Neutrophil (primary cell): ENCODE results near the gene AOPEP.

Experiments
- H3K27ac ChIP-seq: fragments of 200-600 bp; sonication (generic); 2 replicates; pipeline ENCODE4 v1.5.1; 2016; ENCODE audit warnings: mild to moderate bottlenecking, moderate library complexity
- H3K27me3 ChIP-seq: fragments of 200-600 bp; sonication (generic); 2 replicates; pipeline ENCODE4 v1.6.0; 2016; ENCODE audit warnings: mild to moderate bottlenecking
- H3K36me3 ChIP-seq: fragments of 200-600 bp; sonication (generic); 2 replicates; pipeline ENCODE4 v1.5.1; 2017
- H3K4me1 ChIP-seq, 2 experiments: fragments of 200-600 bp in 1 of 2; sonication (generic) in 1 of 2; 1 replicate in 1 of 2; 2 replicates in 1 of 2; pipeline versions ENCODE4 v1.5.1 to v1.6.1; 2013 to 2016; ENCODE audit warnings: low read depth in 1 of 2, low read length in 1 of 2, mild to moderate bottlenecking in 1 of 2, moderate library complexity in 1 of 2; ENCODE audit not compliant: control insufficient read depth in 1 of 2, insufficient read depth in 1 of 2
- H3K4me3 ChIP-seq, 2 experiments: fragments of 200-600 bp in 1 of 2; sonication (generic) in 1 of 2; 1 replicate in 1 of 2; 2 replicates in 1 of 2; pipeline ENCODE4 v1.5.1; 2013 to 2016; ENCODE audit warnings: low read depth in 1 of 2, low read length in 1 of 2, mild to moderate bottlenecking in 1 of 2, moderate library complexity in 1 of 2
- H3K9me3 ChIP-seq: fragments of 200-600 bp; sonication (generic); 2 replicates; pipeline ENCODE4 v1.5.1; 2016
- TF ChIP-seq, protein P1 (sequence below): fragments of 200-600 bp; sonication (generic); IDR thresholded peaks from 2 replicates; pipeline ENCODE4 v1.5.1; 2016; ENCODE audit warnings: antibody characterized with exemption

Gene AOPEP

DNA sequence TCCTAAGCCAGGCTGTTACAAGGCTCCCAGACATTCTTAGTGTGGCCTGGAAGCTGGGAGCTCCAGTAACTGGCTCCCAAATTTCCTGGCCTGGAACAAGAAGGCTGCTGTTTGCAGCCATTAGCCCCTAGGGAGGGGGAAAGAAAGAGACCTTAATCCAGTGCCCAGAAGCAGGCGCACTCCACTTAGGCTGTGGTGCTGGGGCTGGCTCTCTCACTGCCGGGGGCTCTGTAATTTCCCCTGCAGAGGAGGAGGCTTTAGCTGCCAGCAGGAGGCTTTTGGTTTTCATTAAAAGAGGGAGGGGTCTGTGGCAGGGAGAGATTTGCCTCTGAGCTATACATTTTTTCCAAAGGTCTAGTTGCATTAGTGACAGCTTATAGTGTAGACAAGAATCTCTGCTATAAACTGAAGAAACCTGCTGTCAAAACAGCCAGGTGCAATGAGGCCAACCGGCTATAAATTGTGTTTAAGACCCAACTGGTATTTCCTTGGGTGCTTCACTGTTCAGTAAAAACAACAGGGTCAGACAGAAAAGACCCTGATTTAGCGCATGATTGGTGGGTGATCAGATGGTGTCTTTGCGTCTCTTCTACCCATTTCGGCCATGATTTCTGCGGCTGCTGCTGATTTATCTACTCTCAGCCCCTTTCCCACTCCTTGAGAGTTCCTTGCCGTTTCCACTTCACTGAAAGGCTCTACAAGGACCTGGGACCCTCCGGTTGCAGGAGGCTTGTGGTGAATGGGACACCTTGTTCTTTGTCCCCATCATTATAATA, 254.6 kb downstream of the AOPEP start:
- Histone ChIP-seq H3K4me3 (no peak overlapping the region), H3K9me3 (no peaks in the 10 kb centered on the region), H3K27me3 (no peaks in the 10 kb centered on the region), H3K27ac (no peak overlapping the region), H3K4me1 (no peaks in the 10 kb centered on the region), H3K36me3 (no peaks in the 10 kb centered on the region)
- TF ChIP-seq, protein P1, sequence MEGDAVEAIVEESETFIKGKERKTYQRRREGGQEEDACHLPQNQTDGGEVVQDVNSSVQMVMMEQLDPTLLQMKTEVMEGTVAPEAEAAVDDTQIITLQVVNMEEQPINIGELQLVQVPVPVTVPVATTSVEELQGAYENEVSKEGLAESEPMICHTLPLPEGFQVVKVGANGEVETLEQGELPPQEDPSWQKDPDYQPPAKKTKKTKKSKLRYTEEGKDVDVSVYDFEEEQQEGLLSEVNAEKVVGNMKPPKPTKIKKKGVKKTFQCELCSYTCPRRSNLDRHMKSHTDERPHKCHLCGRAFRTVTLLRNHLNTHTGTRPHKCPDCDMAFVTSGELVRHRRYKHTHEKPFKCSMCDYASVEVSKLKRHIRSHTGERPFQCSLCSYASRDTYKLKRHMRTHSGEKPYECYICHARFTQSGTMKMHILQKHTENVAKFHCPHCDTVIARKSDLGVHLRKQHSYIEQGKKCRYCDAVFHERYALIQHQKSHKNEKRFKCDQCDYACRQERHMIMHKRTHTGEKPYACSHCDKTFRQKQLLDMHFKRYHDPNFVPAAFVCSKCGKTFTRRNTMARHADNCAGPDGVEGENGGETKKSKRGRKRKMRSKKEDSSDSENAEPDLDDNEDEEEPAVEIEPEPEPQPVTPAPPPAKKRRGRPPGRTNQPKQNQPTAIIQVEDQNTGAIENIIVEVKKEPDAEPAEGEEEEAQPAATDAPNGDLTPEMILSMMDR: no peak

DNA sequence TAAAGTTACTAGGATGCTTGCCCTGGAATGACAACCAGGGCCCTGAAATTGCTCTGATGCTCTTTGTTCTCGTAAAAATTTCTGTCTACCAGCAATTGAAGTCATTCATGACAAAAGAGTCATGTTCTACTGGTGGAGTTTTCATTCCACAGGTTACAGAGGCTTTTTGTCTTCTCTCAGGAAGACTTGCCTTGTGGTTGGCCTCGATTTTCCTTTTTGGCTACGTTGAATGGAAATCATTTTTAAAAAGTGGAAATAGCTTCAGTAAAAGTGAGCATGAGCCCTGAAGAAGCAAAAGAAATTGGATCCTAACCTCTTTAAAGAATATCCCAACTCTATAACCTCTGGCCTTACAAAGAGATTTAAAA, 255.2 kb downstream of the AOPEP start:
- Histone ChIP-seq H3K4me3 (no peak overlapping the region), H3K4me1 (no peaks in the 10 kb centered on the region), H3K27me3 (no peaks in the 10 kb centered on the region), H3K9me3 (no peaks in the 10 kb centered on the region), H3K27ac (no peak overlapping the region), H3K36me3 (no peaks in the 10 kb centered on the region)
- TF ChIP-seq, protein P1: no peak

DNA sequence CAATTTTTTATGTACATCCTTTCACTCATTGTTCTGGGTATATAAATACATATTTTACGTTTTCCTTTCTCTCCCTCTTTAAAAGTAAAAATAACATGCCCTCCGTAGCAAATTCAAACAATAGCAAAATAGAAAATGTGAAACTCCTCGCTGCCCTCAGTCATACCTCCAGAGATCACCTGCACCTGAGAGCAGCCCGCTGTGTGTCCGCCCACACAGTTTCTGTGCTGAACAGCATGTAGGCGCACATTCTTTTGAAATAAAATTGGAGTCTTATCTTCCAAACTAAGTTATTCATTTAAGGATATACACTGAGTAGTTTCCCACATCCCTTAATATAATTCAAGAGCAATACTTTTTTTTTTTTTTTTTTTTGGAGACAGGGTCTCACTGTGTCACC, 255.7 kb downstream of the AOPEP start:
- no peak overlapping the region for H3K4me3 ChIP-seq
- no peak overlapping the region for H3K27ac ChIP-seq
- TF ChIP-seq, protein P1: no peak
- H3K27me3 ChIP-seq: no peaks in the 10 kb centered on the region
- H3K9me3 ChIP-seq: no peaks in the 10 kb centered on the region
- H3K36me3 ChIP-seq: no peaks in the 10 kb centered on the region
- H3K4me1 ChIP-seq: no peaks in the 10 kb centered on the region

DNA sequence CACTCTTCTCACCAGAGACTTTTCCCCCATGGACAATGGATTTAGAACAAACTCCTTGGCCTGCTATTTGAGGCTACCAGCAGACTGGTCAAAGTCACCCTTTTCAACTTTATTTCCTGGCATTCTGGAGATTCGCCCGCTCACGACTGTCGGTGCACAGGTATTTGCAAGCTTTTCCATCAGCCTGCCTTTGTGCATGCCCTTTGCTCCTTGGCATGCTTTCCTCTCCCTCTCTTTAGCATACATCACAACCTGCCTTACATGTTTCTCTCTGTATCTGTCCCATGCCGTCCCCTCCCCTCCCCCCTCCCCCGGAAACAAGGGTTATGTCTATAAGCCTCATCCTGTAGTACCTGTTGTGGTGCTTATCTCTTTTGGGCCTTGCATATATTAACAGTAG, 257.1 kb downstream of the AOPEP start:
- H3K36me3 ChIP-seq: no peaks in the 10 kb centered on the region
- H3K4me1 ChIP-seq: no peaks in the 10 kb centered on the region
- H3K27me3 ChIP-seq: no peaks in the 10 kb centered on the region
- H3K27ac ChIP-seq: no peak overlapping the region
- H3K9me3 ChIP-seq: no peaks in the 10 kb centered on the region
- TF ChIP-seq, protein P1: no peak
- H3K4me3 ChIP-seq: no peak overlapping the region

DNA sequence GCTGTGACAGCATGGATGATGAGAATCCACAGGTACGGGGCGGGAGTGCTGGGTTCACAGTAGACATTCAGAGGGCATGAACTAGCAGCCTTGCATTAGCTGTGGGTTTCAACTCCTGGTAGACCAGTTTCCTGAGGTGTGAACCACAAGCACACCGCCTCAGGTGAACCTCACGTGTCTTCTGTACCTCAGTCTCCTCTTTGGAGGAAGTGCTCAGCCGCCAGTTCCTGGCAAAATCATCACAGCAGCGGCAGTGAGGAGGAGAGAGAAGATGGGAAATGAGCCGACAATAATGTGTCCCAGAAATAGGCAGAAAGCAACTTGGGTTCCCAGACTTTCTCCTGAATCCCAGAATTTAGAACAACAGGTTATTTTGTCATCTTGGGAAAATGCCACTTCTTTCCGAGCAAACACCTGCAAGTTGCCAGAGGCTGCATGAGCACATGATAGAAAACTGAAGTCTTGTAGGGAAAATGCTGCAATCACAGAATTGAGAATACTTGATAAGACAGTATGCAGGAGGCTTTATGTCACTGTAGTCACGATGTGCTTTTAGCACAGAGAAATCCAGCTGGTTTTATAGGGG, 258.5 kb downstream of the AOPEP start:
- Histone ChIP-seq H3K9me3 (no peaks in the 10 kb centered on the region), H3K27ac (no peak overlapping the region), H3K27me3 (no peaks in the 10 kb centered on the region), H3K36me3 (no peaks in the 10 kb centered on the region), H3K4me3 (no peak overlapping the region), H3K4me1 (no peaks in the 10 kb centered on the region)
- TF ChIP-seq, protein P1: no peak
